Adipose tissue (tissue), 3 donors: Measurements from ENCODE around the gene KLF11. TPM values are rescaled to one million over a fixed set of nuclear protein-coding genes. Genes with fewer than 3 reads are reported as not detected.

Experiments
- H3K27ac ChIP-seq: one replicate; pipeline ENCODE4 v1.5.1; 2013; ENCODE audit warnings: low read depth, low read length
- WGBS, 3 donors: extraction: QIAGEN DNeasy Blood & Tissue Kit; methylation state at CpG; one replicate each; pipeline ENCODE4 v1.1.7; 2013; 5-methylcytosine and 5-hydroxymethylcytosine counted together
- polyA plus RNA-seq, 3 donors: library from polyadenylated mRNA; stranded (reverse); fragments of 200-250 nt; gene quantifications; one replicate each; pipeline ENCODE4 v1.2.3, GENCODE V29; 2013
- donor health status: healthy with polysubstance abuse.
- donor health status: Bipolar disorder and iron deficiency.
- donor health status: healthy.

The KLF11 gene
- 10 to 100 TPM; 13.1 to 38.1 (median 15.0) TPM for polyA plus RNA-seq

- 0 to 1% (median 1%) methylated on average over 58 to 94 of the region's 104 CpGs for WGBS, 3 donors
- H3K27ac ChIP-seq = peak within 1 kb of the TSS; percentile 96
Observed at GRCh38 chr2:10043256-10043905, at the start of gene KLF11. Gene KLF11, plus strand, starts transcription at chr2:10043550. Its CDS starts 167 bp downstream, at chr2:10043717.

DNA sequence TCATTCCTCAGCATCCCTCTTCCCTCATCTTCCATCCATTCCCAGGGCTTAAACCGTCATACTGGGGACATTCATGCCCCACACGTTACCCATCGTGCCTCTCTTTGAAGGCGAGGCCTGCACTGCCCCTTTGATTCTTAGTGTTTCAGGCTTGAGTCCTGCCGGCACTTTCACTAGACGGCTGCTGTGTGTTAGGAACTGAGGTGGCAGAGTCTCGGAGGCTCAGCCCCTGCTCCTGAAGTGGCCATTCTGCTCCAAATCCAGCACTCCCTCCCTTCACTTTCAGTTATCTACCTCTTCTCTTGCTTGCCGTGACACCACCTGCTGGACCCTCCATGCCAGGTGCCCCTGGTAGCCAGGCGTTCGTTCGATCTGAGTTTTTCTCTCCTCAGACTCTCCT, 48.9 kb upstream of the KLF11 start:
- 93 to 99% (median 96%) methylated on average over 11 of the region's 11 CpGs for WGBS, 3 donors
- no peak overlapping the region for H3K27ac ChIP-seq

DNA sequence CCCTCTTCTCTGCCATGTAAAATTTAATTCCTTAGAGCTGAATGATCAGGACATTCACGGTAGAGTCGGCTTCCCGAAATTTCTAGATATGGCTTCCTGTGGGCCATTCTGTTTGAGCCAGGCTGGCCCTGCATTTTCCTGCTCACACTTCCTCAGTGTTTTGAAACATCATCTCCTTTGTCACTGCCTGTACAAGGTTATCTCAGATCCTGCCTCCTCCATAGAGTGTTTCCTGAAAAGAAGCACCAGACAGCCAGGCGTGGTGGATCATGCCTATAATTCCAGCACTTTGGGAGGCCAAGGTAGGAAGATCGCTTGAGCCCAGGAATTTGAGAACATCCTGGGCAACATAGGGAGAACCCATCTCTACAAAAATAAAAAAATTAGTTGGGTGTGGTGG, 48.3 kb upstream of the KLF11 start:
- H3K27ac ChIP-seq = no peak overlapping the region
- 73 to 92% (median 79%) methylated on average over 5 of the region's 5 CpGs for WGBS, 3 donors

GRCh38 chr2:9996321-9996720, 47.0 kb upstream of the KLF11 start:
- 89 to 94% (median 90%) methylated on average over 7 of the region's 7 CpGs for WGBS, 3 donors
- H3K27ac ChIP-seq = no peak overlapping the region

GRCh38 chr2:9997936-9998335, 45.4 kb upstream of the KLF11 start:
- H3K27ac ChIP-seq = no peak overlapping the region
- WGBS, 3 donors = 62 to 65% (median 63%) methylated on average over 7 of the region's 7 CpGs

DNA sequence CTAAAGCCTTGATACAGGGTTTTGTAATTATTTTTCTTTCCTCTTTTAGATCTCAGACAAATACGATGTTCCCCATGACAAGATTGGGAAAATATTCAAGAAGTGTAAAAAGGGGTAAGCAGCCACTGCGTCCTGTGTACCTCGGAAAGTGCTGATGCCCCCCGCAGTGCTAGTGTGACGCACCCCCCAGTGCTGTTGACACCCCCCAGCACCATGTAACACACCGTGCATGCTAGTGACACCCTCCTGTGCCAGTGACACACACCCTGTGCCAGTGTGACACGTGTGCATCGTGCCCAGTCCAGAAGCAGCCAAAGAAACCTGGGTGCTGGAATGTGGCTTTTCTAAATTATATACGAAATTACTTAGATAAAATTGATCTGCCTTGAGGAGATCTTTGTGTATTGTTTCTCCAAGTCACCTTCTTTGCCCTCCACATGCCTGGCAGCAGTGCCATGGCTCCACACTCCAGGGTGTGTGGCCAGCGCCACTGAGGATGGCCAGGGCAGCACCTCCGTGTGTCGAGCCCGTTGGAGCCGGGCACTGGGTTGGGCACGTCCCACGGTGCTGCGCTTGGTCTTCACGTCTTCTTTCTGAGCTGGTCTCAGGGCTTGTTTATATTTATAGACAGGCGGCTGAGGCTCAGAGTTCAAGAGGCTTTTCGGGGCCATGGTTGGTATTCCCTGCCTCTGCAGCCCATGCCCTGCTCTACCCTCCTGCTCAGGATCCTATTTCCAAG, 44.3 kb upstream of the KLF11 start:
- WGBS, 3 donors = 90 to 94% (median 93%) methylated on average over 20 of the region's 20 CpGs
- H3K27ac ChIP-seq = no peak overlapping the region

GRCh38 chr2:9999693-10000092, 43.7 kb upstream of the KLF11 start:
- 92 to 100% (median 94%) methylated on average over 1 of the region's 1 CpG for WGBS, 3 donors
- no peak overlapping the region for H3K27ac ChIP-seq

GRCh38 chr2:10000541-10000940, 42.8 kb upstream of the KLF11 start:
- H3K27ac ChIP-seq = no peak overlapping the region
- WGBS, 3 donors = 91 to 96% (median 95%) methylated on average over 8 of the region's 8 CpGs

DNA sequence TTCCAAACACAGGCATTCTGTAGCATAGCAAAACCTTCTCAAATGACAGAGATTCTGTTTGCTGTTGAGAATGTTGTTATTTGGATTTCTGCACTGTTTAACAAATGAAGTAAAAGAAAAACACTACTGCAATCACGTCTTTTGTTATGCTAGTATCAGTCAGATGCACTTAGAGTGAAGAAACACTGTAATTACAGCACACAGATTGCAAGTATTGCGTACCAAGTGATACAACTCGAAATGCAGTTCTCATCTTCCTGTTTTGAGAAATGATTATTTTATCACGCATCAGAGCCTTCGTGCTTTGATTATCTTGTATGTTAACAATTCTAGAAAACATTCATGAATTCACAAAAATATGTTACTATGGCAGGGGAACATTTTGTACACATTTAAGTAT, 41.8 kb upstream of the KLF11 start:
- H3K27ac ChIP-seq = no peak overlapping the region
- 55 to 88% (median 64%) methylated on average over 5 of the region's 5 CpGs for WGBS, 3 donors

DNA sequence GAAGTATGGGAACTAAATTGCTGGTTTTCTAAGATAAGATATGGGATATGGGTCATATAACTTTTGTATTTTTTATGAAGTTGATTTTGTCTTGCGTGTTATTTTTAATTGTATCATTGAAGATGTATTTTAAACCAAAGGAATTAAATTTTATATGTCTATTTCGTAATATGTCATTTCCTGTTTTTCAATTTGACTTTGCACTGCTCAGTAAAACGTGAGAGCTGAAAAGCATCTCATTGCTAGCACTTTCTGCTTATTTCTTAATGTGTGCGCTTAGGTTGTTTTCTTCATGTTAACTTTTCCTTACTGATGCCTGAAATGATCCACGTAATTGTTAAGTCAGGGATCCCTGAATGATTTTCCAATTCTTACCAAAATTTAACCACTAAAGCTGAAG, 41.2 kb upstream of the KLF11 start:
- H3K27ac ChIP-seq = no peak overlapping the region
- WGBS, 3 donors = 54 to 92% (median 69%) methylated on average over 5 of the region's 5 CpGs

GRCh38 chr2:10002681-10003080, 40.7 kb upstream of the KLF11 start:
- no peak overlapping the region for H3K27ac ChIP-seq
- 67 to 90% (median 86%) methylated on average over 9 of the region's 9 CpGs for whole genome bisulfite sequencing, 3 donors

- H3K27ac ChIP-seq = no peak overlapping the region
- 81 to 90% (median 87%) methylated on average over 20 of the region's 20 CpGs for WGBS, 3 donors
Observed at GRCh38 chr2:10003206-10004125, 39.9 kb upstream of the KLF11 start.

DNA sequence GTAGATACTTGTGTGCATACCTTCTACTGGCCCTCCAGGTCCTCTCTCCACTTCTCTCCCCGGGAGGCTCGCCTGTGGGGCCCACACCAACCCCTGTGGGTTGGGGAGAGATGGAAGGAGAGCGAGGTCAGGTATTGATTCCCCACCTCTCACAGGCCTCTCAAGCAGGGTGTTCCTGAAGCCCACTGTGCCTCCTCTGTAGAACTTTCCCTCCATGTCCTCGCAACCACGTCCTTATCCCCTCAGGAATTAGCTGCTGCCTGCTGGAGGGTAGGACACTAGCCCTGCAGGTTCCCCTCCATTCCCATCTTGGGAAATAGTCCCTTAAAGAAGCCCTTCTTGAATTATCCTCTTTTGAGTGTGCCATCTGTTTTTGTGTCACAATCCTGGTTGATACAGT, 38.9 kb upstream of the KLF11 start:
- no peak overlapping the region for H3K27ac ChIP-seq
- 88 to 92% (median 89%) methylated on average over 5 of the region's 5 CpGs for WGBS, 3 donors

DNA sequence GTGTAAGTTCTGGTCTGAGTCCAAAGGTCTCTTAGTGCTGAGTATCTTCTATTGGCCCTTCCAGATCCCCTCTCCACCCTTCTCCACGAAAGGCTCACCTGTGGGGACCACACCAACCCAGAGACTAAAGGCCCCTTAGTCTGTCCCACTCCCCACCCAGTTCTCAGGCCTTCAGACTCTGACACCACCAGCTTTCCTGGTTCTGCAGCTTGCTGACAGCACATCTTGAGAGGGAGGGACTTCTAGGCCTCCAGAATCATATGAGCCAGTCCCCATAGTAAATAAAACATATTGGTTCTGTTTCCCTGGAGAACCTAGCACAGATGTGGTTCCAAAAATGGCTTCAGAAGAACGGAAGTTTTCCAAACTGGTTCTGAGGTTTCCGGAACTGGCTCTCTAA, 38.5 kb upstream of the KLF11 start:
- WGBS, 3 donors = 59 to 79% (median 75%) methylated on average over 3 of the region's 3 CpGs

DNA sequence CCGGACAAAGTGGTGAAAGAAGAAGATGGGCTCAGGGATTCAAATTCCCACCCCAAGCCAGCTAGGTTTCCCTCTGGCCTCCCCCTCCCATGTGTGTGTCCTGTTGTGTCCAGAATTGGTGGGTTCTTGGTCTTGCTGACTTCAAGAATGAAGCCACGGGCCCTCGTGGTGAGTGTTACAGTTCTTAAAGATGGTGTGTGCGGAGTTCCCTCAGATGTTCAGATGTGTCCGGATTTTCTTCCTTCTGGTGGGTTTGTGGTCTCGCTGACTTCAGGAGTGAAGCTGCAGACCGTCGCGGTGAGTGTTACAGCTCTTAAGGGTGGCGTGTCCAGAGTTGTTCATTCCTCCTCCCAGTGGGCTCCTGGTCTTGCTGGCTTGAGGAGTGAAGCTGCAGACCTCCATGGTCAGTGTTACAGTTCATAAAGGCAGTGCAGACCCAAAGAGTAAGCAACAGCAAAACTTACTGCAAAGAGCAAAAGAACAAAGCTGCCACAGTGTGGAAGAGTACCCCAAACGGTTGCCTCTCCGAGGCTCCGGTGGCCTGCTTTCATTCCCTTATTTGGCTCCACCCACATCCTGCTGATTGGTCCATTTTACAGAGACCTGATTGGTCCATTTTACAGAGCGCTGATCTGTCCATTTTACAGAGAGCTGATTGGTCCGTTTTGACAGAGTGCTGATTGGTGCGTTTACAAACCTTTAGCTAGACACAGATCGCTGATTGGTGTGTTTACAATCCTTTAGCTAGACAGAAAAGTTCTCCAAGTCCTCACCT, 37.7 kb upstream of the KLF11 start:
- 96 to 97% (median 96%) methylated on average over 17 of the region's 17 CpGs for WGBS, 3 donors
- no peak overlapping the region for H3K27ac ChIP-seq

More for the DNA sequence above, 38.5 kb upstream of the KLF11 start:
- no peak overlapping the region for H3K27ac ChIP-seq

GRCh38 chr2:10006236-10007161, 36.9 kb upstream of the KLF11 start:
- no peak overlapping the region for H3K27ac ChIP-seq
- WGBS, 3 donors = 43 to 64% (median 44%) methylated on average over 50 to 64 of the region's 64 CpGs

GRCh38 chr2:10007435-10007834, 35.9 kb upstream of the KLF11 start:
- H3K27ac ChIP-seq = no peak overlapping the region
- WGBS, 3 donors = 72 to 93% (median 83%) methylated on average over 9 of the region's 9 CpGs
